Ascending aorta (tissue), 2 donors: ENCODE measurements around the gene RBM20. TPM values are rescaled to one million over a fixed set of nuclear protein-coding genes. Genes with fewer than 3 reads are reported as not detected.
A peak's percentile ranks its signal among the peaks of the same experiment; 100 is the strongest.

Source experiments
- DNase-seq, 2 donors: peaks; one replicate each; pipeline ENCODE4 v3.0.0-alpha.2; 2019; ENCODE audit warnings: low spot score in 2 of 2
- H3K27ac ChIP-seq, 2 donors: fragments of 200-600 bp; sonication (generic); one replicate each; pipeline ENCODE4 v1.5.1; 2016 to 2017; ENCODE audit warnings: mild to moderate bottlenecking in 1 of 2
- H3K27me3 ChIP-seq: fragments of 200-600 bp; sonication (generic); one replicate; pipeline ENCODE4 v1.5.1; 2017
- H3K36me3 ChIP-seq, 2 donors: fragments of 200-600 bp; sonication (generic); one replicate each; pipeline ENCODE4 v1.5.1; 2016
- H3K4me1 ChIP-seq, 2 donors: fragments of 200-600 bp; sonication (generic); one replicate each; pipeline ENCODE4 v1.5.1; 2016 to 2017; ENCODE audit warnings: mild to moderate bottlenecking in 1 of 2
- H3K4me3 ChIP-seq, 2 donors: fragments of 200-600 bp; sonication (generic); one replicate each; pipeline ENCODE4 v1.5.1; 2016 to 2017; ENCODE audit warnings: mild to moderate bottlenecking in 1 of 2
- H3K9me3 ChIP-seq, 2 donors: fragments of 200-600 bp; sonication (generic); one replicate each; pipeline ENCODE4 v1.5.1; 2016
- CTCF ChIP-seq, 3 experiments: fragments of 200-600 bp in 2 of 3; fragments of 450-650 bp in 1 of 3; sonication (generic) in 2 of 3; IDR thresholded peaks; one replicate each; pipeline ENCODE4 v1.5.1; 2016 to 2019; ENCODE audit warnings: antibody characterized with exemption in 3 of 3, mild to moderate bottlenecking in 1 of 3, moderate library complexity in 1 of 3
- intact Hi-C: fragments of 100-400 bp; cut with DNase I; formaldehyde crosslinking; loops from one replicate; pipeline ENCODE4 v1.15.1; 2023
- total RNA-seq: library from RNA; depleted of rRNA; stranded (reverse); fragments of >200 nt; gene quantifications from one replicate; pipeline ENCODE4 v1.1.0, GENCODE V29; 2016

The RBM20 gene
- total RNA-seq, 1 donor from 2014 or later: 4.8 TPM

GRCh38 chr10:110684800-110685446 is 40.8 kb downstream of the RBM20 start:
- intact Hi-C loops: loop anchor here (5.0 kb wide), 2 partner anchors 43 to 47 kb away; partner anchors contain the start of gene RBM20
- DNase-seq: no peak
- H3K27ac ChIP-seq: peak overlapping the region; percentile 84 to 85
- TF ChIP-seq CTCF (IDR thresholded peaks at IDR 0.05): no peak
- no peaks in the 10 kb centered on the region for H3K36me3 ChIP-seq
- no peaks in the 10 kb centered on the region for H3K9me3 ChIP-seq
- no peaks in the 10 kb centered on the region for H3K27me3 ChIP-seq
- H3K4me3 ChIP-seq: peak overlapping the region; percentile 16 to 52
- H3K4me1 ChIP-seq: peaks cover 0 to 3% of the 10 kb centered on the region in 2 donors

GRCh38 chr10:110686047-110686446 is 41.9 kb downstream of the RBM20 start:
- peak overlapping the region in 1 of 2 donors; percentile 52 for H3K4me3 ChIP-seq

GRCh38 chr10:110686949-110687348 is 42.8 kb downstream of the RBM20 start:
- TF ChIP-seq CTCF (IDR thresholded peaks at IDR 0.05): no peak
- no peaks in the 10 kb centered on the region for H3K36me3 ChIP-seq
- H3K4me3 ChIP-seq: no peak overlapping the region
- H3K27me3 ChIP-seq: no peaks in the 10 kb centered on the region
- peak overlapping the region; percentile 84 to 85 for H3K27ac ChIP-seq
- no peak for DNase-seq
- peaks cover 0 to 2% of the 10 kb centered on the region in 2 donors for H3K4me1 ChIP-seq
- H3K9me3 ChIP-seq: peaks cover 0 to under 1% of the 10 kb centered on the region in 2 donors
- intact Hi-C loops: loop anchor here (5.0 kb wide), 1 partner anchor 45 kb away; no protein-coding TSS in a partner anchor

More at GRCh38 chr10:110686047-110686446, 41.9 kb downstream of the RBM20 start:
- intact Hi-C loops: loop anchor here (5.0 kb wide), 1 partner anchor 46 kb away; no protein-coding TSS in a partner anchor
- H3K9me3 ChIP-seq: no peaks in the 10 kb centered on the region
- H3K27me3 ChIP-seq: no peaks in the 10 kb centered on the region
- no peak for DNase-seq
- H3K36me3 ChIP-seq: no peaks in the 10 kb centered on the region
- no peak for TF ChIP-seq CTCF (IDR thresholded peaks at IDR 0.05)
- H3K4me1 ChIP-seq: peaks cover 0 to 2% of the 10 kb centered on the region in 2 donors
- peak overlapping the region; percentile 84 to 85 for H3K27ac ChIP-seq

GRCh38 chr10:110687400-110687799 is 43.3 kb downstream of the RBM20 start:
- no peak for DNase-seq
- Histone ChIP-seq H3K4me3 (no peak overlapping the region), H3K9me3 (peaks cover 4 to 5% of the 10 kb centered on the region in 2 donors), H3K27ac (peak overlapping the region in 1 of 2 donors; percentile 85), H3K27me3 (no peaks in the 10 kb centered on the region), H3K36me3 (no peaks in the 10 kb centered on the region), H3K4me1 (peaks cover 0 to 2% of the 10 kb centered on the region in 2 donors)
- intact Hi-C loops: loop anchor here (5.0 kb wide), 1 partner anchor 45 kb away; no protein-coding TSS in a partner anchor
- no peak for TF ChIP-seq CTCF (IDR thresholded peaks at IDR 0.05)

- no peak for TF ChIP-seq CTCF (IDR thresholded peaks at IDR 0.05)
- Histone ChIP-seq H3K9me3 (peaks cover 8 to 16% of the 10 kb centered on the region in 2 donors), H3K36me3 (no peaks in the 10 kb centered on the region), H3K27me3 (no peaks in the 10 kb centered on the region), H3K4me3 (no peak overlapping the region), H3K4me1 (peaks cover 0 to 2% of the 10 kb centered on the region in 2 donors), H3K27ac (no peak overlapping the region)
- DNase-seq: no peak
- intact Hi-C loops: no loop called here
Observed at GRCh38 chr10:110691139-110691538, 47.0 kb downstream of the RBM20 start.
